H1 (cell line): Measurements from ENCODE around the gene EXOSC5. TPM values are rescaled to one million over a fixed set of nuclear protein-coding genes. Genes with fewer than 3 reads are reported as not detected.
A peak's percentile ranks its signal among the peaks of the same experiment; 100 is the strongest.

Experiments used
- CTCF ChIA-PET: fragments of 300-600 bp; sonication (Branson Sonifier 250); formaldehyde crosslinking; loops from one replicate; lab custom pipeline; 2021; ENCODE audit not compliant: partially characterized antibody; lab: Charles Lee
- POLR2A ChIA-PET: fragments of 300-600 bp; sonication (Branson Sonifier 250); formaldehyde crosslinking; loops from one replicate; lab custom pipeline; 2021; ENCODE audit warnings: inconsistent platforms; ENCODE audit not compliant: partially characterized antibody; lab: Charles Lee
- DNase-seq, 2 experiments: peaks; one replicate each; pipeline versions ENCODE4 v3.0.0 to v3.0.0-alpha.2; 2010 to 2022; ENCODE audit warnings: low spot score in 2 of 2, low read depth in 1 of 2, mixed read lengths in 1 of 2
- FAIRE-seq: peaks from 2 replicates; lab custom pipeline; 2011; peaks lifted over from hg19 to GRCh38; lab: Jason Lieb, UNC
- H2AFZ ChIP-seq: 2 replicates; pipeline ENCODE4 v1.8.1; 2012; ENCODE audit warnings: low read length, inconsistent platforms
- H2AK5ac ChIP-seq: 2 replicates; pipeline ENCODE4 v1.6.1; 2013; ENCODE audit warnings: low read depth, low read length
- H2BK120ac ChIP-seq: replicated peaks from 2 replicates; pipeline ENCODE3; 2013; ENCODE audit warnings: low read depth, low read length, inconsistent platforms
- H2BK12ac ChIP-seq: 2 replicates; pipeline ENCODE4 v1.6.1; 2013; ENCODE audit warnings: low read depth, low read length
- H2BK15ac ChIP-seq: 2 replicates; pipeline ENCODE4 v1.6.1; 2013; ENCODE audit warnings: low read length
- H2BK20ac ChIP-seq: 2 replicates; pipeline ENCODE4 v1.6.1; 2013; ENCODE audit warnings: low read length
- H2BK5ac ChIP-seq: 2 replicates; pipeline ENCODE4 v1.6.1; 2013; ENCODE audit warnings: low read depth, low read length
- H3K14ac ChIP-seq: 2 replicates; pipeline ENCODE4 v1.6.1; 2013; ENCODE audit warnings: inconsistent platforms; ENCODE audit not compliant: insufficient read length
- H3K18ac ChIP-seq: 2 replicates; pipeline ENCODE4 v1.6.1; 2013; ENCODE audit warnings: low read length; ENCODE audit errors: extremely low read depth
- H3K23ac ChIP-seq: 2 replicates; pipeline ENCODE4 v1.6.1; 2013; ENCODE audit warnings: inconsistent platforms; ENCODE audit not compliant: insufficient read length
- H3K23me2 ChIP-seq: 2 replicates; pipeline ENCODE4 v1.6.1; 2013; ENCODE audit warnings: low read depth, low read length
- H3K27ac ChIP-seq: 2 replicates; pipeline ENCODE4 v1.6.1; 2011; ENCODE audit warnings: low read depth, low read length, inconsistent platforms
- H3K27me3 ChIP-seq, 4 experiments: replicated peaks in 1 of 4; 1 replicate in 1 of 4; 2 replicates in 3 of 4; pipeline versions ENCODE4 v1.6.1 to v1.8.1; 2011 to 2013; ENCODE audit warnings: low read length in 3 of 4, mild to moderate bottlenecking in 3 of 4, inconsistent platforms in 2 of 4, mixed read lengths in 2 of 4, moderate library complexity in 1 of 4; ENCODE audit not compliant: control insufficient read depth in 3 of 4, insufficient read depth in 3 of 4; ENCODE audit errors: extremely low read depth in 1 of 4
- H3K36me3 ChIP-seq, 4 experiments: 2 replicates each; pipeline versions ENCODE4 v1.6.1 to v1.8.1; 2011 to 2013; ENCODE audit warnings: mild to moderate bottlenecking in 4 of 4, low read length in 3 of 4, moderate library complexity in 2 of 4, control low read depth in 1 of 4, inconsistent platforms in 1 of 4; ENCODE audit not compliant: insufficient read depth in 4 of 4, control insufficient read depth in 2 of 4
- H3K4ac ChIP-seq: replicated peaks from 2 replicates; pipeline ENCODE3; 2013; ENCODE audit warnings: low read length, low read depth, mixed read lengths, inconsistent platforms; ENCODE audit not compliant: insufficient read length
- H3K4me1 ChIP-seq, 4 experiments: replicated peaks in 1 of 4; 1 replicate in 1 of 4; 2 replicates in 3 of 4; pipeline versions ENCODE4 v1.6.1 to v1.8.1; 2011 to 2013; ENCODE audit warnings: low read length in 3 of 4, inconsistent platforms in 2 of 4, mixed read lengths in 1 of 4; ENCODE audit not compliant: insufficient read depth in 4 of 4, control insufficient read depth in 3 of 4
- H3K4me2 ChIP-seq, 2 experiments: 2 replicates each; pipeline versions ENCODE4 v1.6.1 to v1.8.1; 2011 to 2013; ENCODE audit warnings: low read depth in 2 of 2, low read length in 2 of 2, control low read depth in 1 of 2, inconsistent platforms in 1 of 2, mild to moderate bottlenecking in 1 of 2; ENCODE audit not compliant: insufficient read depth in 1 of 2
- H3K4me3 ChIP-seq, 4 experiments: fragments of 200-600, 300-600 bp in 1 of 4; sonication (generic), shearing (Covaris generic), sonication (Bioruptor Twin) in 1 of 4; 2 replicates each; pipeline versions ENCODE4 v1.5.1 to v1.8.1; 2011 to 2016; ENCODE audit warnings: low read length in 4 of 4, low read depth in 3 of 4, control low read depth in 2 of 4, inconsistent platforms in 2 of 4, mild to moderate bottlenecking in 2 of 4, mixed read lengths in 1 of 4, moderate library complexity in 1 of 4; ENCODE audit not compliant: insufficient read depth in 2 of 4; ENCODE audit errors: extremely low read depth in 1 of 4
- H3K56ac ChIP-seq: replicated peaks from 2 replicates; pipeline ENCODE3; 2013; ENCODE audit warnings: low read depth, mild to moderate bottlenecking, mixed read lengths, low read length, inconsistent platforms; ENCODE audit not compliant: insufficient read length
- H3K79me1 ChIP-seq: 2 replicates; pipeline ENCODE4 v1.6.1; 2013; ENCODE audit warnings: low read depth, low read length, control low read depth
- H3K79me2 ChIP-seq, 2 experiments: 2 replicates each; pipeline versions ENCODE4 v1.6.1 to v1.8.1; 2012 to 2013; ENCODE audit warnings: low read length in 2 of 2, mild to moderate bottlenecking in 2 of 2, inconsistent platforms in 1 of 2; ENCODE audit not compliant: insufficient read depth in 2 of 2, control insufficient read depth in 1 of 2
- H3K9ac ChIP-seq, 4 experiments: replicated peaks in 1 of 4; 1 replicate in 1 of 4; 2 replicates in 3 of 4; pipeline versions ENCODE4 v1.6.1 to v1.8.1; 2011 to 2013; ENCODE audit warnings: low read depth in 3 of 4, low read length in 3 of 4, control low read depth in 2 of 4, mild to moderate bottlenecking in 2 of 4, moderate library complexity in 2 of 4, inconsistent platforms in 1 of 4; ENCODE audit errors: extremely low read depth in 1 of 4
- H3K9me3 ChIP-seq, 2 experiments: 2 replicates each; pipeline versions ENCODE4 v1.6.1 to v1.8.1; 2012 to 2013; ENCODE audit warnings: mild to moderate bottlenecking in 2 of 2, moderate library complexity in 2 of 2, control low read depth in 1 of 2, inconsistent platforms in 1 of 2, low read depth in 1 of 2, low read length in 1 of 2, mixed read lengths in 1 of 2; ENCODE audit not compliant: insufficient read depth in 2 of 2
- H4K20me1 ChIP-seq, 2 experiments: replicated peaks in 1 of 2; 2 replicates each; pipeline versions ENCODE3 to v1.8.1; 2011 to 2013; ENCODE audit warnings: inconsistent platforms in 2 of 2, low read length in 2 of 2, mild to moderate bottlenecking in 1 of 2; ENCODE audit not compliant: insufficient read depth in 2 of 2, control insufficient read depth in 1 of 2
- H4K5ac ChIP-seq: 2 replicates; pipeline ENCODE4 v1.6.1; 2013; ENCODE audit warnings: low read length, low read depth, mixed read lengths, inconsistent platforms; ENCODE audit not compliant: insufficient read length
- H4K8ac ChIP-seq: 2 replicates; pipeline ENCODE4 v1.8.0; 2013; ENCODE audit warnings: mild to moderate bottlenecking, moderate library complexity, low read length, inconsistent platforms; ENCODE audit not compliant: insufficient read depth; ENCODE audit errors: extremely low read depth
- H4K91ac ChIP-seq: replicated peaks from 2 replicates; pipeline ENCODE3; 2013; ENCODE audit warnings: low read length, mixed read lengths, inconsistent platforms; ENCODE audit not compliant: insufficient read length
- CBX5 ChIP-seq: fragments of 300-800, 300-1000 bp; sonication (generic); IDR thresholded peaks from 2 replicates; pipeline ENCODE4 v1.7.1; 2016; ENCODE audit warnings: antibody characterized with exemption, low read length, low read depth
- CBX8 ChIP-seq: fragments of 300-800, 300-1000 bp; sonication (generic); IDR thresholded peaks from 2 replicates; pipeline ENCODE4 v1.7.1; 2016; ENCODE audit warnings: low read depth, low read length, borderline replicate concordance
- SIN3A ChIP-seq, 2 experiments: IDR thresholded peaks in 1 of 2; conservative IDR thresholded peaks in 1 of 2; 2 replicates each; pipeline ENCODE4 v1.6.1; 2011 to 2012; ENCODE audit warnings: low read length in 2 of 2, improper control_type of control experiment in 1 of 2, low read depth in 1 of 2, mild to moderate bottlenecking in 1 of 2
- SIRT6 ChIP-seq: IDR thresholded peaks from one replicate; pipeline ENCODE4 v1.7.1; 2012; ENCODE audit warnings: low read length, inconsistent platforms
- SIX5 ChIP-seq: IDR thresholded peaks from 2 replicates; pipeline ENCODE4 v1.6.1; 2011; ENCODE audit warnings: mild to moderate bottlenecking, low read depth, low read length
- WGBS, 2 experiments: shearing (Covaris generic) in 1 of 2; methylation state at CpG; one replicate each; pipeline versions ENCODE4 v1.1.6 to v1.1.7; 2013 to 2015; ENCODE audit warnings: low lambda C conversion rate in 2 of 2, mixed read lengths in 2 of 2, inconsistent platforms in 1 of 2, low coverage in 1 of 2, missing lambda C conversion rate in 1 of 2; ENCODE audit not compliant: insufficient replicate concordance in 2 of 2, insufficient coverage in 1 of 2, insufficient read length in 1 of 2; ENCODE audit errors: extremely low coverage in 1 of 2, missing lambda C conversion rate in 1 of 2; 5-methylcytosine and 5-hydroxymethylcytosine counted together
- polyA plus RNA-seq, 7 experiments: library from polyadenylated mRNA; depleted of rRNA in 3 of 7; stranded (reverse) in 5 of 7; unstranded in 2 of 7; fragments of >200 nt in 5 of 7; fragments of 200-250 nt in 2 of 7; gene quantifications; 1 replicate in 5 of 7; 2 replicates in 1 of 7; 4 replicates in 1 of 7; pipeline versions ENCODE4 v1.2.1 to v1.2.3, GENCODE V29; 2011 to 2013; ENCODE audit warnings: missing spikeins in 2 of 7, mixed read lengths in 2 of 7
- total RNA-seq: library from RNA; stranded (reverse); fragmentation: NEBNext Ultra II Directional; extraction: Animal tissue kit (Norgen Biotek cat#: 25700); gene quantifications from 2 replicates; pipeline ENCODE4 v1.2.1, GENCODE V29; 2021
- TF ChIP-seq, protein P1 (sequence below), 3 experiments: IDR thresholded peaks; 1 replicate in 2 of 3; 2 replicates in 1 of 3; pipeline versions ENCODE4 v1.5.1 to v1.6.1; 2011; ENCODE audit warnings: low read length in 3 of 3, mild to moderate bottlenecking in 3 of 3, inconsistent platforms in 2 of 3, low read depth in 1 of 3, moderate library complexity in 1 of 3; ENCODE audit not compliant: insufficient read depth in 1 of 3; ENCODE audit errors: control extremely low read depth in 1 of 3

Gene EXOSC5
- total and polyA plus RNA-seq, 2 of the 8 experiments (the other 6 are each of a cell fraction or from before 2014, with no cell fraction given), result 56.2 to 92.8 TPM

DNA sequence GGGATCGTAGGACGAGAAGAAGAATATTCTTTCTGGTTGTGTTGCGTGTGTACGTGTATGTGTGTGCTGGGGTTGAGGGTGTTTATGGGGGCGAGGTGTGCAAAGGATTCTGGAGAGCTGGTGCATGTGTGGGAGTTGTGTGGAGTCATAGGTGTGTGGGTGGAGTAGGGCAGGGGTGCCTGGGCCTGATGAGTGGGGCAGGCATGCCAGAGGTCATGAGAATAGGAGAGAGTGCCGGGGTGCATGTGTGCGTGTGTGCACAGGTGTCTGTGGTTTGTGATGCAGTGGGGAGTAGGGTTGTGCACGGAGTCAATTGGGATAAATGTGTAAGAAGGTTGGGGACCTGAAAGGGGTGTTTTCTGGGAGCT lies 20.2 kb downstream of the EXOSC5 start:
- no peak overlapping the region for H3K56ac ChIP-seq
- no peak overlapping the region for H3K23ac ChIP-seq
- POLR2A ChIA-PET, result interaction anchor here (0.6 to 3.8 kb wide), 8 partner anchors 9 to 63 kb away, joined by 3 to 10 read pairs (median 3); partner anchors contain the start of gene DMAC2
- no peak for TF ChIP-seq SIRT6
- TF ChIP-seq CBX8, result no peak
- TF ChIP-seq, protein P1, sequence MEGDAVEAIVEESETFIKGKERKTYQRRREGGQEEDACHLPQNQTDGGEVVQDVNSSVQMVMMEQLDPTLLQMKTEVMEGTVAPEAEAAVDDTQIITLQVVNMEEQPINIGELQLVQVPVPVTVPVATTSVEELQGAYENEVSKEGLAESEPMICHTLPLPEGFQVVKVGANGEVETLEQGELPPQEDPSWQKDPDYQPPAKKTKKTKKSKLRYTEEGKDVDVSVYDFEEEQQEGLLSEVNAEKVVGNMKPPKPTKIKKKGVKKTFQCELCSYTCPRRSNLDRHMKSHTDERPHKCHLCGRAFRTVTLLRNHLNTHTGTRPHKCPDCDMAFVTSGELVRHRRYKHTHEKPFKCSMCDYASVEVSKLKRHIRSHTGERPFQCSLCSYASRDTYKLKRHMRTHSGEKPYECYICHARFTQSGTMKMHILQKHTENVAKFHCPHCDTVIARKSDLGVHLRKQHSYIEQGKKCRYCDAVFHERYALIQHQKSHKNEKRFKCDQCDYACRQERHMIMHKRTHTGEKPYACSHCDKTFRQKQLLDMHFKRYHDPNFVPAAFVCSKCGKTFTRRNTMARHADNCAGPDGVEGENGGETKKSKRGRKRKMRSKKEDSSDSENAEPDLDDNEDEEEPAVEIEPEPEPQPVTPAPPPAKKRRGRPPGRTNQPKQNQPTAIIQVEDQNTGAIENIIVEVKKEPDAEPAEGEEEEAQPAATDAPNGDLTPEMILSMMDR (IDR thresholded peaks at IDR 0.05; ENCODE audit: control extremely low read depth in 1 of 3, insufficient read depth in 1 of 3, low read depth in 1 of 3, low read length in 3 of 3), result no peak
- no peak for TF ChIP-seq SIN3A (conservative IDR thresholded peaks at IDR 0.05 in 1 of 2, IDR thresholded peaks at IDR 0.05 in 1 of 2; ENCODE audit: low read depth in 1 of 2, low read length in 2 of 2)
- TF ChIP-seq CBX5, result no peak
- no peak for TF ChIP-seq SIX5
- no peaks in the 10 kb centered on the region for H3K9me3 ChIP-seq
- H3K36me3 ChIP-seq, result no peaks in the 10 kb centered on the region
- WGBS, 2 experiments, result 41% methylated on average over 8 of the region's 8 CpGs; no CpG with 5 or more reads in 1 of the 2 experiments
- H2BK5ac ChIP-seq, result 0 out of 2 replicates have a peak overlapping the region, but pooled peaks have one; percentile 35
- no peak overlapping the region for H2BK120ac ChIP-seq
- H2BK15ac ChIP-seq, result peak overlapping the region; percentile 88; the same call in 1 of the 2 replicates
- no peak overlapping the region for H3K4ac ChIP-seq
- CTCF ChIA-PET, result interaction anchor here (0.6 to 3.1 kb wide), 6 partner anchors 12 to 187 kb away, joined by 3 to 33 read pairs (median 3); partner anchors contain the start of genes B9D2 and TGFB1
- no peak overlapping the region for H3K27ac ChIP-seq
- no peaks in the 10 kb centered on the region for H3K79me2 ChIP-seq
- H3K27me3 ChIP-seq, result peaks cover 0 to 9% (median 2%) of the 10 kb centered on the region in 4 experiments; a peak in 4 of 7 replicates
- peak overlapping the region; percentile 80; the same call in 1 of the 2 replicates for H2BK12ac ChIP-seq
- peaks cover 0 to 5% (median 4%) of the 10 kb centered on the region in 4 experiments; a peak in 5 of 7 replicates for H3K4me1 ChIP-seq
- no peaks in the 10 kb centered on the region for H4K20me1 ChIP-seq
- H3K4me2 ChIP-seq, result peak overlapping the region; percentile 96
- no peak overlapping the region for H4K5ac ChIP-seq
- H3K23me2 ChIP-seq, result peaks cover 12% of the 10 kb centered on the region
- no peaks in the 10 kb centered on the region for H3K79me1 ChIP-seq
- H3K14ac ChIP-seq, result no peak overlapping the region
- H3K9ac ChIP-seq, result peak overlapping the region in 3 of 4 experiments; percentile 28 to 72 (median 29); a peak in 4 of 7 replicates
- no peak for FAIRE-seq
- peak overlapping the region; percentile 90 for H3K18ac ChIP-seq
- H2AK5ac ChIP-seq, result peak overlapping the region; percentile 53; the same call in 1 of the 2 replicates
- H2BK20ac ChIP-seq, result no peak overlapping the region
- H4K8ac ChIP-seq, result no peak overlapping the region; the same call in 1 of the 2 replicates
- H2AFZ ChIP-seq, result peak overlapping the region; percentile 91; the same call in 1 of the 2 replicates
- no peak for DNase-seq
- peak overlapping the region; percentile 61 to 82 (median 71) for H3K4me3 ChIP-seq
- H4K91ac ChIP-seq, result no peak overlapping the region
